SKM-1 (cell line): Measurements from ENCODE around the gene OR2C3.
"Not testable (repeated sequence)": the region's sequence is repeated elsewhere in the genome, so short reads cannot be mapped to it uniquely, and the experiment has no call there.

Experiments
- DNase-seq: peaks from one replicate; lab custom pipeline; 2025; ENCODE audit not compliant: unreplicated experiment; lab: John Stamatoyannopoulos, UW

Gene OR2C3

GRCh38 chr1:247536340-247536739, at the start of gene OR2C3:
OR2C3 (minus strand) TSS chr1:247536440; CDS start chr1:247532511, 3,929 bp downstream.
- no peak for DNase-seq

DNA sequence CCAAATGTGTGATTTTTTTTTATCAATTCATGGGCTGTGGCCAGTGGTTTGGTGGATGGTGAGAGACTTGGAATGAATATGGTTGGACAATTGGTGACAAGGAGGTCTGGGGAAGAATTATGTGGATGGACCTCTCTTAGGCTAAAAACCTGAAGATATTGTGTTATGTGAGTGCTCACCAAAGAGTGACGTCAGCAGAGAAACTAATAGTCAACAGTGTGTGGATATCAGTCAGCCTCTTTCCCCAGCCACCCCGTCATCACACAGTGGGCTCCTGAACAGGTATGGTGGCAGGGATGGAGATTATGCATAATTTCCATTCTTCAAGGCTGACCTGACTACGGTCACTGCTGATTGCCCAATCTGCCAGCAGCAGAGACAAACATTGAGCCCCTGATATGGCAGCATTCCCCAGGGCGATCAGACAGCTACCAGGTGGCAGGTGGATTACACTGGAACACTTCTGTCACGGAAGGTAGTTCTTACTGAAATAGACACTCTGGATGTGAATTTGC, 42.8 kb upstream of the OR2C3 start:
- no peak for DNase-seq

DNA sequence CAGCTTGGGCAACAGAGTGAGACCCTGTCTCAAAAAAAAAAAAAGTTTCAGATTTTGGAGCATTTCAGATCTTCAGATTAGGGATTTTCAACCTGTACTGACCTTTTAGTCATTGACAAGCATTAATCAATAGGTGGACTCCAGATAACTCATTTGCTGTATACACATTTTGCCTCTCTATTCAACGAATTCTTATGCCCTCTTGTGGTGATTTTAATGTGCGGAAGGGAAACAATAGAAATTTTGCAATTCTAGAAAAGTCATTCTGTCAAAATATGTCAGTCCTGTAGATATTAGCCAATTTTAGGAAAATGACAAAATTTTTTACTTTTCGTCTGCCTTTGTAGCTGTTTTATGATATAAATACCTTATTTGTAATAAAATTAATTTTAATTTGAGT, 40.3 kb upstream of the OR2C3 start:
- DNase-seq, result peak; percentile 83

DNA sequence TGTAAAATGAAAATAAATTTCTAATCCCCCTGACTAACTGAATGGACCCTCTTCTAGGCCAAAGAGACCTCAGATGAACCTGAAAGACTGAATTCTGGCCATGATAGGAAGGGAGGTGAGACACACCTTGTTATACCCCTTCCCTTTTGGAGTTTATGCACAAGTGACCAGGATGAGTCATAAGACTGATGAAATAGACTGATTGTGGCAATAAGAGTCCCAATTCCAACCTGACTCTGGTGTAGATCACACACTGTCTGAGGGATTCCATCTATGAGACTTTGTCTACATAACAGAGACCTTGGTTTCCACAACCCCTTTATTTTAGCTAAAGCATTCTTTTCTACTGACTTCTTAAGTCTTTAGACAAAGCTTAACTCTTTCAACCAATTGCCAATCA, 38.4 kb upstream of the OR2C3 start:
- no peak for DNase-seq

DNA sequence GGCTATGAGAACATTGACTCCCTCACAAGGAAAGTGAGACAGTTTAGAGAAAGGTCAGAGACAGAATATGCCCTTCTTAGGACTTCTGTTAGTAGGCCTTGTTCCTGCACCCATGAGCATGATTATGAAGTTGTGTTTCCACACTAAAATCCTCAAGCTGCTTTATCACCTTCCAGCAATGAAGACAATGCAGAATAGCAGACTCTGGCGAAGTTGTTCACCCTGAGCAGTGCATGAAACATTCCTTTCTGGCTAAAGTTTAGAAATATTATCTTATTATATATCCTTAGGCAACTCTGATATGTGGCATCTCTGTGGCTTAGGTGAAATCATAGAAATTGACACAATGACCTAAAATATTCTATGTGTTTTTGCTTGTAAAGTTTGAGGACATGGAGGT, 38.0 kb upstream of the OR2C3 start:
- DNase-seq, result no peak

GRCh38 chr1:247562198-247562597, 26.0 kb upstream of the OR2C3 start:
- no peak for DNase-seq

GRCh38 chr1:247561711-247562110, 25.5 kb upstream of the OR2C3 start:
- no peak for DNase-seq

- no peak for DNase-seq
Observed at GRCh38 chr1:247557926-247558674, 21.9 kb upstream of the OR2C3 start.

DNA sequence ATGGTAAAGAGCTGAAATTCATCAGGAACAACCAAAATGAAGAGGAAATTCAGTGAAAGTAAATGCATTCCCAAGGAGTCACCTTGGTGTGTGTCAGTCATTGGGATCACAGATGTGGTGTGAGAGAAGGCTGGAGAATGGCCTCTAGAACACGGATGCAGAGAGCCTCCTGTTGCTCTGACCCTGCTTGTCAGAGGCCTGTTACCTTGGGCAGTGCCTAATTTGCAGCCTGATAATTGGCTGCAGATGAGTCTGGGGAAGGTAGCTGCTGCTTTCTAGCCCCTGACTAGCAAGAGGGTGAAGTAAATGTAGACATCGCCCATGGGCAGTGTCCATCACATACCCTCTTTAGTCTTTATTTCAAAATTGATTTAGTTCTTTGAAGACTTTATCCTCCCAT, 16.0 kb upstream of the OR2C3 start:
- DNase-seq, result no peak

DNA sequence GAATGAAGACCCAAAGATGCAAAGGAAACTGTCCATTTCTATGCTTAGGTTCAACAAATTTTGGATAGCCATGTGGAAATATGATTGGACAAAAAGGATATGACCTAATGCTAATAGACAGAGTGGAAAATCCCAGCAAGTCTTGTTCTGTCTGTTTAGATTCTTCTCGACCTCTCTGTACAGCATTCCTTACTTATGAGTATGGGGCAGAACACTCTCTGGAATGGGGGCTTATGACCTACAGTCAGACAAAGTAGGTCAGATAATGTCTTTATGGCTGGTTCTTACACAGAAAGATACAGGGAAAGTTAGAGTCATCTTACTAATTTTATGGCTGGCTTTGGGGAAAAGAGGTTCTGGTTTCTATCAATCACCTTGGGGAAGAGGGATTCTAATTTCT, 15.5 kb upstream of the OR2C3 start:
- no peak for DNase-seq

GRCh38 chr1:247548769-247549182, 12.5 kb upstream of the OR2C3 start, which contains the start of gene GCSAML:
GCSAML (plus strand) TSS chr1:247549134; CDS start chr1:247549192, 58 bp downstream.
- DNase-seq, result peak; percentile 23

DNA sequence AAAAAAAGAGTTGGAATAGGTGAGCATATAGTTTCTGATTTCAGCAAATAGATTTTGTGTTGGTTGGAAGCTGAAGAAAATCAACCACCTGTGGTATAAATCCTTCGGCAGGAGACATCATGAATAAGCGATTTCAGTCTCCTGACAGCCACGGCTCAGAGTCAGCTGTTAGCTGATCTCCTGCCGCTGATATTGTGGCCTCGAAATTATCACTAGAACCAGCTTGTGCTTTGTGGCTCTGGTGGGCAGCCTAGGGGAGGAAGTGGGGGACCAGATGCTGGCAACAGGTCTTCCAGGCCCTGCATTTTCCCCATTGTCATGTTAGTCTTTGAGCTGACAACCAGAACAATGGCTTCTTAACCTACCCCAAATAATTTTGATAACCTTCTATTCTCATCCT, 11.9 kb upstream of the OR2C3 start:
- DNase-seq, result no peak

DNA sequence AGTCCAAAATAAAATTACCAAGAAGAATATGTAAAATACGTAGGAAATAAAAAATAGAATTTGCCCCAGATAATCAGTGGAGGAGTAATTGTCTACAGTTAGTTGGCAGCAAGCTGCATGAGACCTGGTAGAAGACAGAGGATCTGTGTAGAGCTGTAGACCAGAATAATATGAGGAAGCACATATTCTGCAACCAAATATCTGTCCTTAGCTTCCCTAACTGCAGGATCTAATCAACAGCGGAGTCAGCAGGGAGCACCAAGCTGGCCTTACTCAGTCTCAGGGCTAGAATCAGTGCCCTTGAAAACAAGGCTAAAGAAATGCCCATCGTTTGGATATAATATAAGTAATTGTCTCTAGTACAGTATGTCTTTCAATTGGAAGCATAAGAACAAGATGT, 6.6 kb upstream of the OR2C3 start:
- peak; percentile 29 for DNase-seq

DNA sequence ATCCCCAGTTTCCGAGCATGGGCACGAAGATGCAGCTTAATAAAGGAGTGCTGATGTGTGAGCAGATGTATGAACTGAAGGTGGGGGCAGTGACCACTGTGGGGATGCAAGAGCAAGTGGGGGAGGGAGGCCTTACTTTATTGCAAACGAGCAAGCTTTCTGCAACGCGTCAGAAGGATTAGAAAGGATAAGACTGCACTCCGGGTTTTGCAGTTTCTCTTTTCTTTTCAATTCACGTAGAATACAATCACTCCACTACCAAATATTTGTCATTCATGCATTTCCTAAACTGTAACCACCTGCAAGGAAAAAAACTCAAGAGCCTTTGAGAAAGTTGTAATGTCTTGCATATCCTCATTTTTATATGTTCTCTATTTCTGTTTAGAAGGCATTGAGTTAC, 4.3 kb upstream of the OR2C3 start:
- no peak for DNase-seq

DNA sequence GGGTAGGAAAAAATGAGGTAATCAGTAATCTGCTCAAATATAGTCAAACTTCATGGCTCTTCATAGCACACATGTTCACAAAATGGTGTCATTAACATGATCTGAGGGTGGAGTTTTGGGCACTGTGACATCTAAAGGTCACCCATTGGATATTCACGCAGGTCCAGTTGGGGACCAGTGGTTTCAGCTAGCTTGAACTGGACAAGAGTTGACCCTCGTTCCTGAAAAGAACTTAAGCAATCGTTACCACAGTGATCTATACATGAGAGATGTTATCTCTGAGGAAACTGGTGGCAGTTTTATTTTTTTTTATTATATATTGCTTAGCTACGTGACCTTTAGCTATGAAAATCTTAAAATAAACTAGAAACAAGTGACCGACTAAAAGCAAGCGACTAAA, 3.0 kb upstream of the OR2C3 start:
- DNase-seq, result no peak

- no peak for DNase-seq
Observed at GRCh38 chr1:247538561-247538960, 2.3 kb upstream of the OR2C3 start.

GRCh38 chr1:247535402-247535801, 838 bp downstream of the OR2C3 start:
- DNase-seq, result no peak

- DNase-seq, result no peak
Observed at GRCh38 chr1:247531937-247532336, 4.3 kb downstream of the OR2C3 start.

GRCh38 chr1:247530785-247531184, 5.5 kb downstream of the OR2C3 start:
- DNase-seq, result no peak

DNA sequence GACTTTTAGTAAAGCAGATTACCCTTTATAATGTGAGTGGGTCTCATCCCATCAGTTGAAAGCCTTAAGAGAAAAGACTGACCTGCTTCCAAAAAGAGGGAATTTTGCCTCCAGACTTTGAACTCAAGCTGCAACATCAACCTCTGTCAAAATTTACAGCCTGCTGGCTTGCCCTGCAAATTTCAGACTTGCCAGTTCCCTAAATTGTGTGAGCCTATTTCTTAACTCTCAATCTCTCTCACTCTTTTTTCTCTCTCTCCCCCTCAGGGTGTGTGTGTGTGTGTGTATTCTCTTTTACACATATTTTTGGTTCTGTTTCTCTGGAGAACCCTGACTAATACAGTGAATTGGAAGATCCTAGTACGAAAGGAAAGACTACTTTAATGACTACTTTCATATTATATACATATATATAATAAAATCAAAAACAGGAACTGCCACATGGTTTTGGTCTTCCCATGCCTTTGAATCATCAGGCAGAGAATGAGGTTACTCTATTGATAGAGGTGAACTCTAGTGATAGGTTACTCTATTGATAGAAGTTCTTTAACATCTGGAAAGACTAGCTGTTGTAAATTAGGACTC, 6.4 kb downstream of the OR2C3 start:
- DNase-seq, result peak; percentile 21

- DNase-seq, result no peak
Observed at GRCh38 chr1:247528812-247529474, 7.3 kb downstream of the OR2C3 start.

GRCh38 chr1:247521886-247522285, 14.4 kb downstream of the OR2C3 start:
- DNase-seq, result not testable (repeated sequence)
